SK-N-SH (cell line): ENCODE results near the gene SYT7. TPM values are rescaled to one million over a fixed set of nuclear protein-coding genes. Genes with fewer than 3 reads are reported as not detected.

Experiments used
- CTCF ChIA-PET: fragments of 300-600, 350-600 bp; formaldehyde crosslinking; extraction: SDS; loops from one replicate; lab custom pipeline; 2021; lab: Yijun Ruan, JAX
- POLR2A ChIA-PET: fragments of 350-600 bp; sonication (Branson Sonifier 250); formaldehyde crosslinking; extraction: SDS; loops from one replicate; lab custom pipeline; 2020; ENCODE audit warnings: antibody characterized with exemption, inconsistent platforms; lab: Yijun Ruan, JAX
- DNase-seq: peaks from one replicate; pipeline ENCODE4 v3.0.0; 2012
- H2AFZ ChIP-seq: fragments of 200-600 bp; sonication (generic); 2 replicates; pipeline ENCODE4 v1.8.1; 2016; ENCODE audit warnings: antibody characterized with exemption, mild to moderate bottlenecking, low read depth
- H3F3A ChIP-seq: fragments of 200-600 bp; sonication (generic); replicated peaks from 2 replicates; pipeline ENCODE3; 2016; ENCODE audit warnings: antibody characterized with exemption, mild to moderate bottlenecking; ENCODE audit not compliant: insufficient read depth
- H3K27ac ChIP-seq, 2 experiments: fragments of 200-500 bp in 1 of 2; fragments of 200-600 bp in 1 of 2; sonication (Bioruptor generic) in 1 of 2; sonication (generic), shearing (Covaris generic) in 1 of 2; 2 replicates each; pipeline versions ENCODE4 v1.5.1 to v1.6.1; 2014 to 2016; ENCODE audit warnings: low read depth in 2 of 2, inconsistent platforms in 1 of 2, low read length in 1 of 2, mild to moderate bottlenecking in 1 of 2, mixed read lengths in 1 of 2
- H3K27me3 ChIP-seq: fragments of 200-600 bp; sonication (generic), shearing (Covaris generic); 2 replicates; pipeline ENCODE4 v1.6.1; 2016; ENCODE audit warnings: mixed run types; ENCODE audit not compliant: insufficient read depth
- H3K36me3 ChIP-seq, 2 experiments: fragments of 200-500 bp in 1 of 2; fragments of 200-600 bp in 1 of 2; sonication (Bioruptor generic) in 1 of 2; sonication (generic) in 1 of 2; replicated peaks in 1 of 2; 2 replicates each; pipeline versions ENCODE3 to v1.5.1; 2014 to 2016; ENCODE audit warnings: low read length in 1 of 2, mild to moderate bottlenecking in 1 of 2; ENCODE audit not compliant: insufficient read depth in 2 of 2, control insufficient read depth in 1 of 2
- H3K4me1 ChIP-seq, 2 experiments: fragments of 200-500 bp in 1 of 2; fragments of 200-600 bp in 1 of 2; sonication (Bioruptor generic) in 1 of 2; sonication (generic), shearing (Covaris generic) in 1 of 2; 2 replicates each; pipeline versions ENCODE4 v1.5.1 to v1.6.1; 2014 to 2016; ENCODE audit warnings: low read depth in 1 of 2, low read length in 1 of 2, mixed run types in 1 of 2; ENCODE audit not compliant: insufficient read depth in 2 of 2, control insufficient read depth in 1 of 2
- H3K4me2 ChIP-seq: fragments of 200-600 bp; sonication (generic), shearing (Covaris generic); 2 replicates; pipeline ENCODE4 v1.6.1; 2017; ENCODE audit warnings: mixed run types
- H3K4me3 ChIP-seq, 2 experiments: fragments of 200-500 bp in 1 of 2; fragments of 200-600 bp in 1 of 2; sonication (Bioruptor generic) in 1 of 2; sonication (generic), shearing (Covaris generic) in 1 of 2; 2 replicates each; pipeline versions ENCODE4 v1.5.1 to v1.8.1; 2014 to 2016; ENCODE audit warnings: low read depth in 2 of 2, inconsistent platforms in 1 of 2, low read length in 1 of 2, mild to moderate bottlenecking in 1 of 2, mixed read lengths in 1 of 2, moderate library complexity in 1 of 2
- H3K79me2 ChIP-seq: fragments of 200-600 bp; sonication (generic); 2 replicates; pipeline ENCODE4 v1.8.1; 2017; ENCODE audit warnings: mild to moderate bottlenecking; ENCODE audit not compliant: insufficient read depth
- H3K9ac ChIP-seq: fragments of 200-600 bp; sonication (generic); 2 replicates; pipeline ENCODE4 v1.6.1; 2017; ENCODE audit warnings: mixed run types
- H3K9me2 ChIP-seq: fragments of 200-600 bp; sonication (generic); 2 replicates; pipeline ENCODE4 v1.6.1; 2017; ENCODE audit warnings: mixed run types
- H3K9me3 ChIP-seq: fragments of 200-600 bp; sonication (generic); 2 replicates; pipeline ENCODE4 v1.6.1; 2017; ENCODE audit warnings: mixed run types, mild to moderate bottlenecking, moderate library complexity
- H4K20me1 ChIP-seq: fragments of 200-600 bp; sonication (generic); 2 replicates; pipeline ENCODE4 v1.6.1; 2017; ENCODE audit warnings: mild to moderate bottlenecking, mixed run types; ENCODE audit not compliant: insufficient read depth
- CHD2 ChIP-seq: fragments of 150-350 bp; IDR thresholded peaks from 2 replicates; pipeline ENCODE4 v1.6.1; 2018; ENCODE audit warnings: low read length; ENCODE audit not compliant: partially characterized antibody
- EP300 ChIP-seq, 2 experiments: IDR thresholded peaks; 2 replicates each; pipeline versions ENCODE4 v1.4.0 to v1.6.1; 2012; ENCODE audit warnings: borderline replicate concordance in 1 of 2, low read depth in 1 of 2, low read length in 1 of 2
- EZH2phosphoT487 ChIP-seq: fragments of 200-600 bp; sonication (generic); IDR thresholded peaks from 2 replicates; pipeline ENCODE4 v1.6.1; 2017; ENCODE audit warnings: low read depth, mixed run types, mild to moderate bottlenecking, antibody characterized with exemption, moderate library complexity, borderline replicate concordance
- FOSL2 ChIP-seq: IDR thresholded peaks from 2 replicates; pipeline ENCODE4 v1.4.0; 2012; ENCODE audit warnings: low read depth, mild to moderate bottlenecking, moderate library complexity, borderline replicate concordance
- FOXJ3 ChIP-seq: sonication (generic); formaldehyde crosslinking; IDR thresholded peaks from 2 replicates; pipeline ENCODE4 v1.5.1; 2020; ENCODE audit warnings: mild to moderate bottlenecking, missing genetic modification reagents
- GABPA ChIP-seq: IDR thresholded peaks from 2 replicates; pipeline ENCODE4 v1.4.0; 2012; ENCODE audit warnings: low read depth, mild to moderate bottlenecking
- GATA2 ChIP-seq: sonication (generic); formaldehyde crosslinking; IDR thresholded peaks from 2 replicates; pipeline ENCODE4 v1.5.0; 2020; ENCODE audit warnings: mild to moderate bottlenecking, missing genetic modification reagents
- NRF1 ChIP-seq: IDR thresholded peaks from 2 replicates; pipeline ENCODE4 v1.6.1; 2012; ENCODE audit warnings: low read depth, mild to moderate bottlenecking, low read length
- POLR2AphosphoS5 ChIP-seq: IDR thresholded peaks from 2 replicates; pipeline ENCODE4 v1.6.1; 2012; ENCODE audit warnings: low read depth, low read length
- SMC3 ChIP-seq: IDR thresholded peaks from 2 replicates; pipeline ENCODE4 v1.6.1; 2012; ENCODE audit warnings: low read depth, low read length, improper control_type of control experiment
- YY1 ChIP-seq: IDR thresholded peaks from 2 replicates; pipeline ENCODE4 v1.4.0; 2012; ENCODE audit warnings: low read depth, mild to moderate bottlenecking
- WGBS: methylation state at CpG from one replicate; pipeline ENCODE4 v1.1.6; 2017; ENCODE audit warnings: low lambda C conversion rate; 5-methylcytosine and 5-hydroxymethylcytosine counted together
- polyA plus RNA-seq, 3 experiments: library from polyadenylated mRNA; depleted of rRNA; stranded (reverse); fragments of >200 nt; gene quantifications; 2 replicates each; pipeline ENCODE4 v1.2.3, GENCODE V29; 2012
- TF ChIP-seq, protein P1 (sequence below): IDR thresholded peaks from 2 replicates; pipeline ENCODE4; 2012
- TF ChIP-seq, protein P2 (sequence below): IDR thresholded peaks from 2 replicates; pipeline ENCODE4 v1.4.0; 2012; ENCODE audit warnings: low read depth
- TF ChIP-seq, protein P3 (sequence below): IDR thresholded peaks from 2 replicates; pipeline ENCODE4 v1.6.1; 2012; ENCODE audit warnings: mild to moderate bottlenecking, low read depth, low read length, moderate library complexity
- TF ChIP-seq, protein P4 (sequence below): fragments of 150-350 bp; IDR thresholded peaks from 2 replicates; pipeline ENCODE4 v1.6.1; 2017; ENCODE audit warnings: antibody characterized with exemption, low read length, low read depth, borderline replicate concordance
- TF ChIP-seq, protein P5 (sequence below): IDR thresholded peaks from 2 replicates; pipeline ENCODE4 v1.4.0; 2012; ENCODE audit warnings: low read depth, borderline replicate concordance

The SYT7 gene
- polyA plus RNA-seq, 1 of the 3 experiments (the other 2 are of a cell fraction), result 1.1 TPM

DNA sequence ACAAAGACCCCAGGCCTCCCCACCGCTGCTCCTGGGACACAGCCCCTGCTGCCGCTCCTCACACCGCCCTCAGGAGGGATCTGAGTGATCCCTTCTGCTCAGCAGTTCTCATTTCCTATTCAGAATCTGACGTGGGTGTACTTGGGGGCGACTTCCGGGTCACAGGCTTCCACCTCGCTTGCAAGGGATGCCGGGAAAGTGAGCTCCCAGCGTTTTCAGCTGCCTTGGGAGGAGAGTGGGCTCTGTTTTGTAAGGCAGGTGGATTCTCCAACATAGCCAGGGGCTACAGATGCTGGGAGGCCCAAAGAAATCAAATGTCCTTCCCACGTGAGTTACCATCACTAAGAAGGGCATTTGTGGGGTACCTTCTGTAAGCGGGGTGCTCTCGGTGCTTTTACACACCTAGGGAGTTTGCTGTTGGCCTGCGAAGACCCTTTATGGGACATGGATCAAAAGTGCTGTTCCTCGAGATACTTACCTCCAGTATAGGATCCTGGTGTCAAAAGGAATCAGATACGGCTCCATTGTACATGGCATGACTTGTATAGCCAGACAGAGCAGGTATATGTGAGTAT lies 82.0 kb downstream of the SYT7 start:
- WGBS, result 70% methylated on average over 12 of the region's 15 CpGs
- Histone ChIP-seq H3K36me3 (no peaks in the 10 kb centered on the region), H2AFZ (no peak overlapping the region), H3K9ac (no peak overlapping the region), H4K20me1 (no peaks in the 10 kb centered on the region), H3K4me2 (no peak overlapping the region), H3K79me2 (no peaks in the 10 kb centered on the region)
- TF ChIP-seq CHD2, result no peak
- TF ChIP-seq, protein P1, sequence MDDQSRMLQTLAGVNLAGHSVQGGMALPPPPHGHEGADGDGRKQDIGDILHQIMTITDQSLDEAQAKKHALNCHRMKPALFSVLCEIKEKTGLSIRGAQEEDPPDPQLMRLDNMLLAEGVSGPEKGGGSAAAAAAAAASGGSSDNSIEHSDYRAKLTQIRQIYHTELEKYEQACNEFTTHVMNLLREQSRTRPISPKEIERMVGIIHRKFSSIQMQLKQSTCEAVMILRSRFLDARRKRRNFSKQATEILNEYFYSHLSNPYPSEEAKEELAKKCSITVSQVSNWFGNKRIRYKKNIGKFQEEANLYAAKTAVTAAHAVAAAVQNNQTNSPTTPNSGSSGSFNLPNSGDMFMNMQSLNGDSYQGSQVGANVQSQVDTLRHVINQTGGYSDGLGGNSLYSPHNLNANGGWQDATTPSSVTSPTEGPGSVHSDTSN, result no peak
- no peak for TF ChIP-seq GABPA
- TF ChIP-seq FOSL2, result no peak
- TF ChIP-seq, protein P2, sequence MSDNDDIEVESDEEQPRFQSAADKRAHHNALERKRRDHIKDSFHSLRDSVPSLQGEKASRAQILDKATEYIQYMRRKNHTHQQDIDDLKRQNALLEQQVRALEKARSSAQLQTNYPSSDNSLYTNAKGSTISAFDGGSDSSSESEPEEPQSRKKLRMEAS, result no peak
- TF ChIP-seq, protein P3, sequence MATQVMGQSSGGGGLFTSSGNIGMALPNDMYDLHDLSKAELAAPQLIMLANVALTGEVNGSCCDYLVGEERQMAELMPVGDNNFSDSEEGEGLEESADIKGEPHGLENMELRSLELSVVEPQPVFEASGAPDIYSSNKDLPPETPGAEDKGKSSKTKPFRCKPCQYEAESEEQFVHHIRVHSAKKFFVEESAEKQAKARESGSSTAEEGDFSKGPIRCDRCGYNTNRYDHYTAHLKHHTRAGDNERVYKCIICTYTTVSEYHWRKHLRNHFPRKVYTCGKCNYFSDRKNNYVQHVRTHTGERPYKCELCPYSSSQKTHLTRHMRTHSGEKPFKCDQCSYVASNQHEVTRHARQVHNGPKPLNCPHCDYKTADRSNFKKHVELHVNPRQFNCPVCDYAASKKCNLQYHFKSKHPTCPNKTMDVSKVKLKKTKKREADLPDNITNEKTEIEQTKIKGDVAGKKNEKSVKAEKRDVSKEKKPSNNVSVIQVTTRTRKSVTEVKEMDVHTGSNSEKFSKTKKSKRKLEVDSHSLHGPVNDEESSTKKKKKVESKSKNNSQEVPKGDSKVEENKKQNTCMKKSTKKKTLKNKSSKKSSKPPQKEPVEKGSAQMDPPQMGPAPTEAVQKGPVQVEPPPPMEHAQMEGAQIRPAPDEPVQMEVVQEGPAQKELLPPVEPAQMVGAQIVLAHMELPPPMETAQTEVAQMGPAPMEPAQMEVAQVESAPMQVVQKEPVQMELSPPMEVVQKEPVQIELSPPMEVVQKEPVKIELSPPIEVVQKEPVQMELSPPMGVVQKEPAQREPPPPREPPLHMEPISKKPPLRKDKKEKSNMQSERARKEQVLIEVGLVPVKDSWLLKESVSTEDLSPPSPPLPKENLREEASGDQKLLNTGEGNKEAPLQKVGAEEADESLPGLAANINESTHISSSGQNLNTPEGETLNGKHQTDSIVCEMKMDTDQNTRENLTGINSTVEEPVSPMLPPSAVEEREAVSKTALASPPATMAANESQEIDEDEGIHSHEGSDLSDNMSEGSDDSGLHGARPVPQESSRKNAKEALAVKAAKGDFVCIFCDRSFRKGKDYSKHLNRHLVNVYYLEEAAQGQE, result no peak
- TF ChIP-seq POLR2AphosphoS5, result no peak
- no peak for TF ChIP-seq SMC3
- no peak for TF ChIP-seq GATA2 (CRISPR knock-in tag)
- TF ChIP-seq EZH2phosphoT487, result no peak
- no peak for TF ChIP-seq FOXJ3 (CRISPR knock-in tag)
- TF ChIP-seq, protein P4, sequence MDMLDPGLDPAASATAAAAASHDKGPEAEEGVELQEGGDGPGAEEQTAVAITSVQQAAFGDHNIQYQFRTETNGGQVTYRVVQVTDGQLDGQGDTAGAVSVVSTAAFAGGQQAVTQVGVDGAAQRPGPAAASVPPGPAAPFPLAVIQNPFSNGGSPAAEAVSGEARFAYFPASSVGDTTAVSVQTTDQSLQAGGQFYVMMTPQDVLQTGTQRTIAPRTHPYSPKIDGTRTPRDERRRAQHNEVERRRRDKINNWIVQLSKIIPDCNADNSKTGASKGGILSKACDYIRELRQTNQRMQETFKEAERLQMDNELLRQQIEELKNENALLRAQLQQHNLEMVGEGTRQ, result no peak
- TF ChIP-seq, protein P5, sequence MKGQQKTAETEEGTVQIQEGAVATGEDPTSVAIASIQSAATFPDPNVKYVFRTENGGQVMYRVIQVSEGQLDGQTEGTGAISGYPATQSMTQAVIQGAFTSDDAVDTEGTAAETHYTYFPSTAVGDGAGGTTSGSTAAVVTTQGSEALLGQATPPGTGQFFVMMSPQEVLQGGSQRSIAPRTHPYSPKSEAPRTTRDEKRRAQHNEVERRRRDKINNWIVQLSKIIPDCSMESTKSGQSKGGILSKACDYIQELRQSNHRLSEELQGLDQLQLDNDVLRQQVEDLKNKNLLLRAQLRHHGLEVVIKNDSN, result no peak
- no peak for TF ChIP-seq EP300 (IDR thresholded peaks at IDR 0.05; ENCODE audit: borderline replicate concordance in 1 of 2, low read depth in 1 of 2, low read length in 1 of 2)
- TF ChIP-seq YY1, result no peak
- TF ChIP-seq NRF1, result no peak
- TF ChIP-seq, all 33 proteins: peak for 0
- Histone ChIP-seq H3K27ac (no peak overlapping the region), H3K9me2 (no peaks in the 10 kb centered on the region), H3F3A (no peaks in the 10 kb centered on the region), H3K4me3 (no peak overlapping the region), H3K27me3 (no peaks in the 10 kb centered on the region), H3K9me3 (no peaks in the 10 kb centered on the region), H3K4me1 (peaks cover 0 to 10% of the 10 kb centered on the region in 2 experiments; a peak in 1 of 4 replicates)
- CTCF ChIA-PET, result interaction anchor here (1.0 to 1.2 kb wide), 2 partner anchors 8 to 21 kb away, joined by 3 read pairs; no protein-coding TSS in a partner anchor
- POLR2A ChIA-PET, result no interaction called here
- no peak for DNase-seq
